HCT116 (cell line): ENCODE measurements around the gene SEZ6. TPM values are rescaled to one million over a fixed set of nuclear protein-coding genes. Genes with fewer than 3 reads are reported as not detected.

Source experiments
- ATAC-seq: fragments of 200-7000 bp; cut with Tn5 transposase; 2 replicates; pipeline ENCODE4 v1.9.1; 2020; ENCODE audit warnings: mild to moderate bottlenecking, moderate library complexity
- BruUV-seq: library from RNA; stranded (reverse); fragments of 400-500 nt; replicated peaks from 2 replicates; lab custom pipeline; 2021; lab: Mats Ljungman, UMichigan
- CTCF ChIA-PET: fragments of 300-600 bp; sonication (Branson Sonifier 250); formaldehyde crosslinking; loops from one replicate; lab custom pipeline; 2021; ENCODE audit warnings: antibody characterized with exemption; lab: Charles Lee
- POLR2A ChIA-PET: fragments of 300-600, 350-600 bp; sonication (Branson Sonifier 250); formaldehyde crosslinking; loops from one replicate; lab custom pipeline; 2021; ENCODE audit warnings: antibody characterized with exemption; lab: Charles Lee
- RAD21 ChIA-PET, 2 experiments: fragments of 300-600 bp; sonication (Branson Sonifier 250); formaldehyde crosslinking; loops; one replicate each; lab custom pipeline; 2023; ENCODE audit warnings: low total read pairs in 2 of 2; ENCODE audit not compliant: uncharacterized antibody in 2 of 2, unreplicated experiment in 2 of 2, low non-redundant PET in 1 of 2; lab: Charles Lee
- DNase-seq: peaks from one replicate; pipeline ENCODE4 v3.0.0-alpha.2; 2010; ENCODE audit warnings: low read depth, low spot score
- H2AFZ ChIP-seq: fragments of 200-600 bp; shearing (Covaris generic), sonication (generic); 2 replicates; pipeline ENCODE4 v1.6.1; 2017; ENCODE audit warnings: low read depth, mixed run types, mixed read lengths, antibody characterized with exemption, low read length; ENCODE audit not compliant: poor library complexity, severe bottlenecking
- H3K27ac ChIP-seq: 2 replicates; pipeline ENCODE4 v1.5.1; 2012; ENCODE audit warnings: low read depth, low read length
- H3K27me3 ChIP-seq: fragments of 200-600 bp; sonication (generic); 2 replicates; pipeline ENCODE4 v1.6.1; 2016; ENCODE audit warnings: mixed run types, low read length, mixed read lengths; ENCODE audit not compliant: insufficient read depth
- H3K36me3 ChIP-seq, 2 experiments: fragments of 200-500 bp in 1 of 2; fragments of 200-600 bp in 1 of 2; sonication (Bioruptor generic) in 1 of 2; sonication (generic) in 1 of 2; 2 replicates each; pipeline versions ENCODE4 v1.5.1 to v1.6.1; 2014 to 2016; ENCODE audit warnings: low read length in 2 of 2, inconsistent platforms in 1 of 2, mixed read lengths in 1 of 2, mixed run types in 1 of 2; ENCODE audit not compliant: insufficient read depth in 2 of 2, control insufficient read depth in 1 of 2
- H3K4me1 ChIP-seq, 2 experiments: fragments of 200-600 bp in 1 of 2; sonication (generic) in 1 of 2; 2 replicates each; pipeline versions ENCODE4 v1.5.1 to v1.6.1; 2012 to 2017; ENCODE audit warnings: low read length in 2 of 2, inconsistent platforms in 1 of 2, mild to moderate bottlenecking in 1 of 2, mixed read lengths in 1 of 2, mixed run types in 1 of 2, moderate library complexity in 1 of 2; ENCODE audit not compliant: insufficient read depth in 2 of 2, control insufficient read depth in 1 of 2
- H3K4me2 ChIP-seq: fragments of 200-600 bp; sonication (generic); 2 replicates; pipeline ENCODE4 v1.6.1; 2017; ENCODE audit warnings: mixed run types, low read length, mixed read lengths
- H3K4me3 ChIP-seq, 2 experiments: fragments of 200-600 bp in 1 of 2; sonication (generic) in 1 of 2; replicated peaks in 1 of 2; 2 replicates each; pipeline ENCODE4 v1.5.1; 2011 to 2016; ENCODE audit warnings: low read length in 2 of 2, control low read depth in 1 of 2, low read depth in 1 of 2, mild to moderate bottlenecking in 1 of 2, mixed read lengths in 1 of 2, mixed run types in 1 of 2
- H3K79me2 ChIP-seq: fragments of 200-600 bp; sonication (generic); 2 replicates; pipeline ENCODE4 v1.6.1; 2017; ENCODE audit warnings: mild to moderate bottlenecking, mixed run types, low read length, moderate library complexity, mixed read lengths; ENCODE audit not compliant: insufficient read depth
- H3K9ac ChIP-seq: fragments of 200-600 bp; sonication (generic); 2 replicates; pipeline ENCODE4 v1.6.1; 2016; ENCODE audit warnings: low read length, mixed read lengths
- H3K9me2 ChIP-seq: fragments of 200-600 bp; sonication (generic), shearing (Covaris generic); 2 replicates; pipeline ENCODE4 v1.6.1; 2017; ENCODE audit warnings: mixed run types, mild to moderate bottlenecking, moderate library complexity; ENCODE audit not compliant: insufficient read depth
- H3K9me3 ChIP-seq, 2 experiments: fragments of 200-500 bp in 1 of 2; fragments of 200-600 bp in 1 of 2; sonication (Bioruptor generic) in 1 of 2; sonication (generic) in 1 of 2; 2 replicates each; pipeline ENCODE4 v1.6.1; 2014 to 2017; ENCODE audit warnings: low read length in 2 of 2, mixed read lengths in 2 of 2, inconsistent platforms in 1 of 2, low read depth in 1 of 2, mild to moderate bottlenecking in 1 of 2, mixed run types in 1 of 2, moderate library complexity in 1 of 2; ENCODE audit not compliant: control insufficient read depth in 1 of 2, insufficient read depth in 1 of 2
- H4K20me1 ChIP-seq: fragments of 200-600 bp; sonication (generic), shearing (Covaris generic); 2 replicates; pipeline ENCODE4 v1.6.1; 2017; ENCODE audit warnings: mixed run types, mild to moderate bottlenecking, moderate library complexity; ENCODE audit not compliant: insufficient read depth
- ELF1 ChIP-seq: IDR thresholded peaks from 2 replicates; pipeline ENCODE4 v1.6.1; 2012; ENCODE audit warnings: low read depth, borderline replicate concordance
- JUND ChIP-seq: IDR thresholded peaks from 2 replicates; pipeline ENCODE4 v1.6.1; 2012
- POLR2A ChIP-seq: IDR thresholded peaks from 2 replicates; pipeline ENCODE4 v1.7.0; 2011; ENCODE audit warnings: borderline replicate concordance; ENCODE audit not compliant: insufficient read depth, insufficient read length; ENCODE audit errors: extremely low read depth
- SIN3A ChIP-seq: IDR thresholded peaks from 2 replicates; pipeline ENCODE4 v1.6.1; 2012; ENCODE audit warnings: low read depth
- SP1 ChIP-seq: IDR thresholded peaks from 2 replicates; pipeline ENCODE4 v1.6.1; 2012; ENCODE audit warnings: low read depth
- SRF ChIP-seq: IDR thresholded peaks from 2 replicates; pipeline ENCODE4 v1.6.1; 2012; ENCODE audit warnings: low read depth
- TCF7L2 ChIP-seq: IDR thresholded peaks from 2 replicates; pipeline ENCODE4 v1.7.0; 2011; ENCODE audit warnings: borderline replicate concordance, inconsistent platforms; ENCODE audit not compliant: insufficient read depth, insufficient read length; ENCODE audit errors: extremely low read depth
- YY1 ChIP-seq: IDR thresholded peaks from 2 replicates; pipeline ENCODE4 v1.6.1; 2011; ENCODE audit warnings: low read length, low read depth, moderate library complexity, mild to moderate bottlenecking; ENCODE audit not compliant: insufficient replicate concordance; ENCODE audit errors: extremely low read depth
- ZNF274 ChIP-seq: fragments of 200-500 bp; sonication (Bioruptor generic); IDR thresholded peaks from 2 replicates; pipeline ENCODE4 v1.6.1; 2014; ENCODE audit warnings: mild to moderate bottlenecking, low read depth, low read length, inconsistent platforms
- intact Hi-C: fragments of 100-400 bp; cut with micrococcal nuclease; formaldehyde crosslinking; loops from 2 replicates; pipeline ENCODE4 v1.10.0; 2022
- total RNA-seq: library from RNA; stranded (reverse); gene quantifications from one replicate; pipeline ENCODE4 v1.2.1, GENCODE V29; 2021; ENCODE audit not compliant: unreplicated experiment
- TF ChIP-seq, protein P1 (sequence below): IDR thresholded peaks from 2 replicates; pipeline ENCODE4 v1.6.1; 2012; ENCODE audit warnings: low read depth
- TF ChIP-seq, protein P2 (sequence below): IDR thresholded peaks from 2 replicates; pipeline ENCODE4 v1.6.1; 2012
- TF ChIP-seq, protein P3 (sequence below), 3 experiments: fragments of 200-600 bp in 1 of 3; sonication (generic) in 1 of 3; IDR thresholded peaks in 2 of 3; conservative IDR thresholded peaks in 1 of 3; 2 replicates each; pipeline ENCODE4 v1.5.1; 2012 to 2017; ENCODE audit warnings: low read depth in 2 of 3, low read length in 2 of 3, antibody characterized with exemption in 1 of 3, borderline replicate concordance in 1 of 3, control low read depth in 1 of 3, mild to moderate bottlenecking in 1 of 3, mixed read lengths in 1 of 3, mixed run types in 1 of 3, moderate library complexity in 1 of 3; ENCODE audit not compliant: insufficient read depth in 1 of 3
- TF ChIP-seq, protein P4 (sequence below): IDR thresholded peaks from 2 replicates; pipeline ENCODE4 v1.6.1; 2011; ENCODE audit warnings: mild to moderate bottlenecking, low read length, moderate library complexity; ENCODE audit not compliant: insufficient replicate concordance; ENCODE audit errors: extremely low read depth

SEZ6 gene
- total RNA-seq, 1 experiment from 2014 or later = 0.22 TPM

DNA sequence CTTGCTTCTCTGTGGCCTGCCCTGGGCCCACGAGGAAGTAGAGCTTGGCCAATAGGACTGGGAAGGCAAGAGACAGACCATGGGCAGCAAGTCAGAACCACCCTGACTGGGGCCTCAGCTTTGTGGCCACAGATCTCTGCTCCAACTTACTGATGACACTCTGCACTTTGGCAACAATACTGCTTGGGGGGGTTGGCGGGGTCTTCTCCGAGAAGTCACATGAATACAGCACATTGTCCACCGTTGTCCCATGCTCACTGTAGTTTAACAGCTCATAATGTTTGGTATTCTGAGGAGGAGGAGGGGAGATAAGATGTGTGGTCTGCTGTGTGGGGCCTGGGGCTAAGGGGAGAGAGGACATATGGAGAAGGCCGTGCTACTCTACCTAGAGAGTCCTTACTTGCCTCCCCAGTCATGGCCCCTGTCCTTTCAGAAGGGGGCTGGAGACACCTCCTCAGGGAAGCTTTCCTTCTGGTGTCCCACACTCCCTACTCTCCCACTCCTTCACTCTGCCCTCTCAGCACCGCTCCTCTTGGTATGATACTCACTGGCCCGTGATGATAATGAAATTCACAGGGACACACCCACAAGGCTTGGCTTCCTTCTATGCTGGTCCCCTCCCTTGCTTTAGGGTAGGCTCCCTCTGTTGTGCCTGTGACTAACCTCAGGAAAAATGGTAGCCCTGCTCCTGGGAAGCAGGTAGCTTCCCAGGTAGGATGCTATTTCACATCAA, 99.0 kb downstream of the SEZ6 start:
- RAD21 ChIA-PET = no interaction called here
- intact Hi-C loops = loop anchor here (10.0 kb wide), 1 partner anchor 262 kb away; the partner anchor contains the start of gene BLTP2
- no peak for ATAC-seq

More for the DNA sequence above, 99.0 kb downstream of the SEZ6 start:
- no peak for DNase-seq
- Histone ChIP-seq H3K27me3 (no peaks in the 10 kb centered on the region), H2AFZ (no peak overlapping the region), H3K79me2 (no peaks in the 10 kb centered on the region)
- POLR2A ChIA-PET = no interaction called here
- no peak for TF ChIP-seq SIN3A
- TF ChIP-seq POLR2A = no peak
- TF ChIP-seq ELF1 = no peak
- TF ChIP-seq JUND = no peak
- TF ChIP-seq, protein P1, sequence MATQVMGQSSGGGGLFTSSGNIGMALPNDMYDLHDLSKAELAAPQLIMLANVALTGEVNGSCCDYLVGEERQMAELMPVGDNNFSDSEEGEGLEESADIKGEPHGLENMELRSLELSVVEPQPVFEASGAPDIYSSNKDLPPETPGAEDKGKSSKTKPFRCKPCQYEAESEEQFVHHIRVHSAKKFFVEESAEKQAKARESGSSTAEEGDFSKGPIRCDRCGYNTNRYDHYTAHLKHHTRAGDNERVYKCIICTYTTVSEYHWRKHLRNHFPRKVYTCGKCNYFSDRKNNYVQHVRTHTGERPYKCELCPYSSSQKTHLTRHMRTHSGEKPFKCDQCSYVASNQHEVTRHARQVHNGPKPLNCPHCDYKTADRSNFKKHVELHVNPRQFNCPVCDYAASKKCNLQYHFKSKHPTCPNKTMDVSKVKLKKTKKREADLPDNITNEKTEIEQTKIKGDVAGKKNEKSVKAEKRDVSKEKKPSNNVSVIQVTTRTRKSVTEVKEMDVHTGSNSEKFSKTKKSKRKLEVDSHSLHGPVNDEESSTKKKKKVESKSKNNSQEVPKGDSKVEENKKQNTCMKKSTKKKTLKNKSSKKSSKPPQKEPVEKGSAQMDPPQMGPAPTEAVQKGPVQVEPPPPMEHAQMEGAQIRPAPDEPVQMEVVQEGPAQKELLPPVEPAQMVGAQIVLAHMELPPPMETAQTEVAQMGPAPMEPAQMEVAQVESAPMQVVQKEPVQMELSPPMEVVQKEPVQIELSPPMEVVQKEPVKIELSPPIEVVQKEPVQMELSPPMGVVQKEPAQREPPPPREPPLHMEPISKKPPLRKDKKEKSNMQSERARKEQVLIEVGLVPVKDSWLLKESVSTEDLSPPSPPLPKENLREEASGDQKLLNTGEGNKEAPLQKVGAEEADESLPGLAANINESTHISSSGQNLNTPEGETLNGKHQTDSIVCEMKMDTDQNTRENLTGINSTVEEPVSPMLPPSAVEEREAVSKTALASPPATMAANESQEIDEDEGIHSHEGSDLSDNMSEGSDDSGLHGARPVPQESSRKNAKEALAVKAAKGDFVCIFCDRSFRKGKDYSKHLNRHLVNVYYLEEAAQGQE = no peak
- TF ChIP-seq, protein P2, sequence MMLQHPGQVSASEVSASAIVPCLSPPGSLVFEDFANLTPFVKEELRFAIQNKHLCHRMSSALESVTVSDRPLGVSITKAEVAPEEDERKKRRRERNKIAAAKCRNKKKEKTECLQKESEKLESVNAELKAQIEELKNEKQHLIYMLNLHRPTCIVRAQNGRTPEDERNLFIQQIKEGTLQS = no peak
- no peak for TF ChIP-seq SRF
- no peak for TF ChIP-seq ZNF274
- TF ChIP-seq, protein P3, sequence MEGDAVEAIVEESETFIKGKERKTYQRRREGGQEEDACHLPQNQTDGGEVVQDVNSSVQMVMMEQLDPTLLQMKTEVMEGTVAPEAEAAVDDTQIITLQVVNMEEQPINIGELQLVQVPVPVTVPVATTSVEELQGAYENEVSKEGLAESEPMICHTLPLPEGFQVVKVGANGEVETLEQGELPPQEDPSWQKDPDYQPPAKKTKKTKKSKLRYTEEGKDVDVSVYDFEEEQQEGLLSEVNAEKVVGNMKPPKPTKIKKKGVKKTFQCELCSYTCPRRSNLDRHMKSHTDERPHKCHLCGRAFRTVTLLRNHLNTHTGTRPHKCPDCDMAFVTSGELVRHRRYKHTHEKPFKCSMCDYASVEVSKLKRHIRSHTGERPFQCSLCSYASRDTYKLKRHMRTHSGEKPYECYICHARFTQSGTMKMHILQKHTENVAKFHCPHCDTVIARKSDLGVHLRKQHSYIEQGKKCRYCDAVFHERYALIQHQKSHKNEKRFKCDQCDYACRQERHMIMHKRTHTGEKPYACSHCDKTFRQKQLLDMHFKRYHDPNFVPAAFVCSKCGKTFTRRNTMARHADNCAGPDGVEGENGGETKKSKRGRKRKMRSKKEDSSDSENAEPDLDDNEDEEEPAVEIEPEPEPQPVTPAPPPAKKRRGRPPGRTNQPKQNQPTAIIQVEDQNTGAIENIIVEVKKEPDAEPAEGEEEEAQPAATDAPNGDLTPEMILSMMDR (IDR thresholded peaks at IDR 0.05 in 2 of 3, conservative IDR thresholded peaks at IDR 0.05 in 1 of 3; ENCODE audit: borderline replicate concordance in 1 of 3, insufficient read depth in 1 of 3, low read depth in 2 of 3, low read length in 2 of 3) = no peak
- no peak for TF ChIP-seq YY1
- no peak for TF ChIP-seq TCF7L2
- no peak for TF ChIP-seq SP1
- TF ChIP-seq, protein P4, sequence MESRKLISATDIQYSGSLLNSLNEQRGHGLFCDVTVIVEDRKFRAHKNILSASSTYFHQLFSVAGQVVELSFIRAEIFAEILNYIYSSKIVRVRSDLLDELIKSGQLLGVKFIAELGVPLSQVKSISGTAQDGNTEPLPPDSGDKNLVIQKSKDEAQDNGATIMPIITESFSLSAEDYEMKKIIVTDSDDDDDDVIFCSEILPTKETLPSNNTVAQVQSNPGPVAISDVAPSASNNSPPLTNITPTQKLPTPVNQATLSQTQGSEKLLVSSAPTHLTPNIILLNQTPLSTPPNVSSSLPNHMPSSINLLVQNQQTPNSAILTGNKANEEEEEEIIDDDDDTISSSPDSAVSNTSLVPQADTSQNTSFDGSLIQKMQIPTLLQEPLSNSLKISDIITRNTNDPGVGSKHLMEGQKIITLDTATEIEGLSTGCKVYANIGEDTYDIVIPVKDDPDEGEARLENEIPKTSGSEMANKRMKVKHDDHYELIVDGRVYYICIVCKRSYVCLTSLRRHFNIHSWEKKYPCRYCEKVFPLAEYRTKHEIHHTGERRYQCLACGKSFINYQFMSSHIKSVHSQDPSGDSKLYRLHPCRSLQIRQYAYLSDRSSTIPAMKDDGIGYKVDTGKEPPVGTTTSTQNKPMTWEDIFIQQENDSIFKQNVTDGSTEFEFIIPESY = no peak
- TF ChIP-seq, all 23 proteins: peak for 0
- no peaks in the 10 kb centered on the region for H3K9me2 ChIP-seq
- no peak overlapping the region for H3K4me2 ChIP-seq
- peaks cover 37 to 42% of the 10 kb centered on the region in 2 experiments for H3K36me3 ChIP-seq
- no TSS peak for BruUV-seq
- H4K20me1 ChIP-seq = no peaks in the 10 kb centered on the region
- no peak overlapping the region for H3K9ac ChIP-seq
- H3K9me3 ChIP-seq = no peaks in the 10 kb centered on the region
- CTCF ChIA-PET = interaction anchor here (1.8 kb wide), 1 partner anchor 11 kb away, joined by 4 read pairs; no protein-coding TSS in a partner anchor
- no peak overlapping the region for H3K4me3 ChIP-seq
- peaks cover 3 to 11% of the 10 kb centered on the region in 2 experiments; a peak in 3 of 4 replicates for H3K4me1 ChIP-seq
- H3K27ac ChIP-seq = no peak overlapping the region
